ENCODE results near the gene NEURL3. TPM values are rescaled to one million over a fixed set of nuclear protein-coding genes. Genes with fewer than 3 reads are reported as not detected.
"Not testable (repeated sequence)": the region's sequence is repeated elsewhere in the genome, so short reads cannot be mapped to it uniquely, and the experiment has no call there.

The NEURL3 gene
- total RNA-seq, 1 donor from 2014 or later = not detected

GRCh38 chr2:96468904-96469303, 36.3 kb downstream of the NEURL3 start:
- DNase-seq (ENCODE audit: low spot score) = no peak
- no peak for TF ChIP-seq CTCF (IDR thresholded peaks at IDR 0.05)
- Mint-ChIP-seq H3K9me3 (ENCODE audit: low read depth) (no peaks in the 10 kb centered on the region), H3K27ac (ENCODE audit: unreplicated experiment) (no peak overlapping the region), H3K4me3 (ENCODE audit: unreplicated experiment) (no peak overlapping the region), H3K27me3 (ENCODE audit: low read depth) (peaks cover 16% of the 10 kb centered on the region), H3K36me3 (ENCODE audit: low read depth) (no peaks in the 10 kb centered on the region), H3K4me1 (ENCODE audit: low read depth) (no peaks in the 10 kb centered on the region)

GRCh38 chr2:96464651-96465050, 40.5 kb downstream of the NEURL3 start:
- no peaks in the 10 kb centered on the region for H3K36me3 Mint-ChIP-seq (ENCODE audit: low read depth)
- DNase-seq (ENCODE audit: low spot score) = no peak
- no peaks in the 10 kb centered on the region for H3K9me3 Mint-ChIP-seq (ENCODE audit: low read depth)
- peaks cover 22% of the 10 kb centered on the region for H3K27me3 Mint-ChIP-seq (ENCODE audit: low read depth)
- H3K27ac Mint-ChIP-seq (ENCODE audit: unreplicated experiment) = no peak overlapping the region
- no peaks in the 10 kb centered on the region for H3K4me1 Mint-ChIP-seq (ENCODE audit: low read depth)
- no peak overlapping the region for H3K4me3 Mint-ChIP-seq (ENCODE audit: unreplicated experiment)
- no peak for TF ChIP-seq CTCF (IDR thresholded peaks at IDR 0.05)

GRCh38 chr2:96464061-96464460, 41.1 kb downstream of the NEURL3 start:
- Mint-ChIP-seq H3K27me3 (ENCODE audit: low read depth) (peaks cover 24% of the 10 kb centered on the region), H3K36me3 (ENCODE audit: low read depth) (no peaks in the 10 kb centered on the region), H3K9me3 (ENCODE audit: low read depth) (no peaks in the 10 kb centered on the region), H3K27ac (ENCODE audit: unreplicated experiment) (no peak overlapping the region), H3K4me3 (ENCODE audit: unreplicated experiment) (no peak overlapping the region), H3K4me1 (ENCODE audit: low read depth) (no peaks in the 10 kb centered on the region)
- DNase-seq (ENCODE audit: low spot score) = no peak
- no peak for TF ChIP-seq CTCF (IDR thresholded peaks at IDR 0.05)

- no peaks in the 10 kb centered on the region for H3K4me1 Mint-ChIP-seq (ENCODE audit: low read depth)
- no peak for TF ChIP-seq CTCF (IDR thresholded peaks at IDR 0.05)
- H3K4me3 Mint-ChIP-seq (ENCODE audit: unreplicated experiment) = no peak overlapping the region
- peaks cover 3% of the 10 kb centered on the region for H3K36me3 Mint-ChIP-seq (ENCODE audit: low read depth)
- no peak overlapping the region for H3K27ac Mint-ChIP-seq (ENCODE audit: unreplicated experiment)
- no peak for DNase-seq (ENCODE audit: low spot score)
- H3K27me3 Mint-ChIP-seq (ENCODE audit: low read depth) = peaks cover 16% of the 10 kb centered on the region
- no peaks in the 10 kb centered on the region for H3K9me3 Mint-ChIP-seq (ENCODE audit: low read depth)
Measured at GRCh38 chr2:96463119-96463518, 42.0 kb downstream of the NEURL3 start.

- not testable (repeated sequence) for H3K9me3 Mint-ChIP-seq (ENCODE audit: low read depth); DNase-seq (ENCODE audit: low spot score); H3K4me3 Mint-ChIP-seq (ENCODE audit: unreplicated experiment); H3K27ac Mint-ChIP-seq (ENCODE audit: unreplicated experiment); H3K36me3 Mint-ChIP-seq (ENCODE audit: low read depth); H3K4me1 Mint-ChIP-seq (ENCODE audit: low read depth)
- peaks cover 16% of the 10 kb centered on the region for H3K27me3 Mint-ChIP-seq (ENCODE audit: low read depth)
Measured at GRCh38 chr2:96461616-96462015, 43.5 kb downstream of the NEURL3 start.

- no peaks in the 10 kb centered on the region for H3K4me1 Mint-ChIP-seq (ENCODE audit: low read depth)
- no peak overlapping the region for H3K4me3 Mint-ChIP-seq (ENCODE audit: unreplicated experiment)
- no peak overlapping the region for H3K27ac Mint-ChIP-seq (ENCODE audit: unreplicated experiment)
- no peak for TF ChIP-seq CTCF (IDR thresholded peaks at IDR 0.05)
- peaks cover 3% of the 10 kb centered on the region for H3K9me3 Mint-ChIP-seq (ENCODE audit: low read depth)
- H3K36me3 Mint-ChIP-seq (ENCODE audit: low read depth) = no peaks in the 10 kb centered on the region
- peaks cover 16% of the 10 kb centered on the region for H3K27me3 Mint-ChIP-seq (ENCODE audit: low read depth)
- DNase-seq (ENCODE audit: low spot score) = no peak
Measured at GRCh38 chr2:96452053-96452452, 53.1 kb downstream of the NEURL3 start.

All from chondrocyte (in vitro differentiated cells).